GM12878 (cell line): ENCODE measurements around the gene GDNF. TPM values are rescaled to one million over a fixed set of nuclear protein-coding genes. Genes with fewer than 3 reads are reported as not detected.

Experiments
- ATAC-seq: fragments of 200-7000 bp; cut with Tn5 transposase; 3 replicates; pipeline ENCODE4 v1.9.1; 2020; ENCODE audit warnings: mild to moderate bottlenecking, moderate library complexity
- BruUV-seq: library from RNA; stranded (reverse); fragments of 400-500 nt; replicated peaks from 2 replicates; lab custom pipeline; 2021; lab: Mats Ljungman, UMichigan
- CTCF ChIA-PET: fragments of 300-600 bp; sonication (Branson Sonifier 250); formaldehyde crosslinking; extraction: SDS; loops from one replicate; lab custom pipeline; 2021; ENCODE audit warnings: inconsistent platforms; lab: Yijun Ruan, JAX
- POLR2A ChIA-PET: fragments of 350-600 bp; formaldehyde crosslinking; extraction: SDS; loops from one replicate; lab custom pipeline; 2021; ENCODE audit warnings: inconsistent platforms; lab: Charles Lee
- RAD21 ChIA-PET: fragments of 300-600 bp; sonication (Branson Sonifier 250); formaldehyde crosslinking; loops from one replicate; lab custom pipeline; 2023; ENCODE audit warnings: antibody characterized with exemption; ENCODE audit not compliant: unreplicated experiment; lab: Charles Lee
- SMC1A ChIA-PET: fragments of 300-600 bp; sonication (Branson Sonifier 250); formaldehyde crosslinking; loops from one replicate; lab custom pipeline; 2023; ENCODE audit not compliant: unreplicated experiment, uncharacterized antibody; lab: Charles Lee
- DNase-seq: peaks from one replicate; pipeline ENCODE4 v3.0.0-alpha.2; 2011; ENCODE audit warnings: low read depth, low spot score
- FAIRE-seq: peaks from 3 replicates; lab custom pipeline; 2011; peaks lifted over from hg19 to GRCh38; lab: Jason Lieb, UNC
- H2AFZ ChIP-seq: 2 replicates; pipeline ENCODE4 v1.6.0; 2011; ENCODE audit warnings: low read depth, low read length, control low read depth; ENCODE audit not compliant: control insufficient read depth
- H3K27ac ChIP-seq: 2 replicates; pipeline ENCODE4 v1.5.1; 2011; ENCODE audit warnings: control low read depth; ENCODE audit not compliant: control insufficient read depth, insufficient read depth
- H3K27me3 ChIP-seq, 2 experiments: replicated peaks in 1 of 2; 2 replicates each; pipeline versions ENCODE4 v1.6.0 to v1.6.1; 2011; ENCODE audit warnings: low read length in 1 of 2; ENCODE audit not compliant: control insufficient read depth in 2 of 2, insufficient read depth in 2 of 2
- H3K36me3 ChIP-seq, 2 experiments: 2 replicates each; pipeline ENCODE4 v1.5.1; 2011; ENCODE audit warnings: low read length in 1 of 2; ENCODE audit not compliant: control insufficient read depth in 2 of 2, insufficient read depth in 2 of 2
- H3K4me1 ChIP-seq: 2 replicates; pipeline ENCODE4 v1.6.1; 2011; ENCODE audit warnings: mild to moderate bottlenecking, low read length, moderate library complexity, mixed read lengths; ENCODE audit not compliant: control insufficient read depth, insufficient read depth
- H3K4me2 ChIP-seq: 2 replicates; pipeline ENCODE4 v1.6.0; 2011; ENCODE audit warnings: control low read depth; ENCODE audit not compliant: control insufficient read depth, insufficient read depth
- H3K4me3 ChIP-seq: fragments of 200-600 bp; sonication (generic); 2 replicates; pipeline ENCODE4 v1.5.1; 2016
- H3K79me2 ChIP-seq: 2 replicates; pipeline ENCODE4 v1.6.0; 2011; ENCODE audit warnings: low read length; ENCODE audit not compliant: control insufficient read depth, insufficient read depth
- H3K9ac ChIP-seq: 2 replicates; pipeline ENCODE4 v1.8.0; 2011; ENCODE audit warnings: low read length, control low read depth, mixed read lengths; ENCODE audit not compliant: control insufficient read depth, insufficient read depth
- H3K9me3 ChIP-seq: replicated peaks from 3 replicates; pipeline ENCODE4 v1.5.1; 2011; ENCODE audit warnings: mild to moderate bottlenecking, low read length; ENCODE audit not compliant: control insufficient read depth, insufficient read depth
- H4K20me1 ChIP-seq: 2 replicates; pipeline ENCODE4 v1.6.0; 2011; ENCODE audit not compliant: control insufficient read depth, insufficient read depth
- ATF3 ChIP-seq: IDR thresholded peaks from 2 replicates; pipeline ENCODE4 v1.6.1; 2011; ENCODE audit warnings: low read depth, mild to moderate bottlenecking, low read length, moderate library complexity, borderline replicate concordance; ENCODE audit errors: extremely low read depth
- ATF7 ChIP-seq: fragments of 450-650 bp; IDR thresholded peaks from 2 replicates; pipeline ENCODE4 v1.6.1; 2016; ENCODE audit warnings: low read depth, mild to moderate bottlenecking
- DPF2 ChIP-seq: fragments of 450-650 bp; IDR thresholded peaks from 2 replicates; pipeline ENCODE4 v1.6.1; 2017; ENCODE audit warnings: mild to moderate bottlenecking
- IRF3 ChIP-seq: fragments of 450-650 bp; IDR thresholded peaks from 2 replicates; pipeline ENCODE4 v1.6.1; 2014; ENCODE audit warnings: mild to moderate bottlenecking
- RCOR1 ChIP-seq: conservative IDR thresholded peaks from 2 replicates; pipeline ENCODE4 v1.6.1; 2012; ENCODE audit warnings: low read depth, low read length, improper control_type of control experiment
- SRF ChIP-seq, 2 experiments: IDR thresholded peaks; 2 replicates each; pipeline ENCODE4 v1.6.1; 2011; ENCODE audit warnings: low read depth in 2 of 2, low read length in 2 of 2, mild to moderate bottlenecking in 1 of 2, moderate library complexity in 1 of 2
- WGBS: methylation state at CpG from one replicate; pipeline ENCODE4 v1.1.6; 2016; ENCODE audit warnings: low lambda C conversion rate; ENCODE audit not compliant: insufficient replicate concordance, insufficient coverage; ENCODE audit errors: missing lambda C conversion rate; 5-methylcytosine and 5-hydroxymethylcytosine counted together
- in situ Hi-C: fragments of 300-500 bp; cut with MboI; formaldehyde crosslinking; loops from 9 replicates; pipeline ENCODE4 v1.14.3; 2018; ENCODE audit warnings: mixed read lengths
- intact Hi-C: fragments of 100-400 bp; cut with micrococcal nuclease; formaldehyde crosslinking; loops from one replicate; pipeline ENCODE4 v1.14.2; 2022; ENCODE audit not compliant: unreplicated experiment
- polyA plus RNA-seq, 11 experiments: library from polyadenylated mRNA; depleted of rRNA in 4 of 11; unstranded in 6 of 11; stranded (reverse) in 5 of 11; fragments of >200 nt; fragmentation: Nextera tagmentation in 4 of 11; fragmentation: Illumina TruSeq in 1 of 11; extraction: Ambion mirVana in 4 of 11; extraction: Trizol in 1 of 11; gene quantifications; 1 replicate in 1 of 11; 2 replicates in 10 of 11; pipeline versions ENCODE4 v1.2.1 to v1.2.3, GENCODE V29; 2011 to 2016; ENCODE audit warnings: inconsistent platforms in 2 of 11, missing spikeins in 2 of 11, low read depth in 1 of 11
- total RNA-seq, 4 experiments: library from RNA; depleted of rRNA in 3 of 4; stranded (reverse); fragments of >200 nt in 3 of 4; fragmentation: Illumina TruSeq in 1 of 4; extraction: Trizol in 1 of 4; gene quantifications; 2 replicates each; pipeline versions ENCODE4 v1.2.1 to v1.2.3, GENCODE V29; 2013 to 2021

GDNF gene
- total and polyA plus RNA-seq, 10 of the 15 experiments (the other 5 are each of a cell fraction or from before 2014, with no cell fraction given): not detected

- TF ChIP-seq IRF3 (no peak), ATF3 (no peak), RCOR1 (no peak), SRF (IDR thresholded peaks at IDR 0.05; ENCODE audit: low read depth in 2 of 2, low read length in 2 of 2) (no peak)
Observed at GRCh38 chr5:37816331-37816730, 23.5 kb downstream of the GDNF start (continued).

- no peaks in the 10 kb centered on the region; the same call in 2 of the 3 replicates for H3K9me3 ChIP-seq
- intact Hi-C loops: no loop called here
- H3K27ac ChIP-seq: no peak overlapping the region
- no peak overlapping the region for H2AFZ ChIP-seq
- H3K79me2 ChIP-seq: no peaks in the 10 kb centered on the region
- H3K27me3 ChIP-seq: no peaks in the 10 kb centered on the region
- no peak for FAIRE-seq
- H3K9ac ChIP-seq: no peak overlapping the region
- H3K36me3 ChIP-seq: no peaks in the 10 kb centered on the region
- H3K4me3 ChIP-seq: no peak overlapping the region
- POLR2A ChIA-PET: no interaction called here
- DNase-seq: no peak
- WGBS: 43% methylated on average over 7 of the region's 7 CpGs
- no peak for ATAC-seq
- TF ChIP-seq ATF7: peak; percentile 28; the same call in 1 of the 2 replicates
- TF ChIP-seq DPF2: no peak
- no TSS peak for BruUV-seq
- CTCF ChIA-PET: no interaction called here
- RAD21 ChIA-PET: no interaction called here
- H4K20me1 ChIP-seq: no peaks in the 10 kb centered on the region
- in situ Hi-C loops: no loop called here
- peaks cover 4% of the 10 kb centered on the region for H3K4me1 ChIP-seq
- H3K4me2 ChIP-seq: no peak overlapping the region
- SMC1A ChIA-PET: no interaction called here
Observed at GRCh38 chr5:37815913-37816312, 23.9 kb downstream of the GDNF start.
